HCT116 (cell line): ENCODE measurements around the gene AGAP1. TPM values are rescaled to one million over a fixed set of nuclear protein-coding genes. Genes with fewer than 3 reads are reported as not detected.

Experiments used
- ATAC-seq: fragments of 200-7000 bp; cut with Tn5 transposase; 2 replicates; pipeline ENCODE4 v1.9.1; 2020; ENCODE audit warnings: mild to moderate bottlenecking, moderate library complexity
- BruUV-seq: library from RNA; stranded (reverse); fragments of 400-500 nt; replicated peaks from 2 replicates; lab custom pipeline; 2021; lab: Mats Ljungman, UMichigan
- CTCF ChIA-PET: fragments of 300-600 bp; sonication (Branson Sonifier 250); formaldehyde crosslinking; loops from one replicate; lab custom pipeline; 2021; ENCODE audit warnings: antibody characterized with exemption; lab: Charles Lee
- POLR2A ChIA-PET: fragments of 300-600, 350-600 bp; sonication (Branson Sonifier 250); formaldehyde crosslinking; loops from one replicate; lab custom pipeline; 2021; ENCODE audit warnings: antibody characterized with exemption; lab: Charles Lee
- RAD21 ChIA-PET, 2 experiments: fragments of 300-600 bp; sonication (Branson Sonifier 250); formaldehyde crosslinking; loops; one replicate each; lab custom pipeline; 2023; ENCODE audit warnings: low total read pairs in 2 of 2; ENCODE audit not compliant: uncharacterized antibody in 2 of 2, unreplicated experiment in 2 of 2, low non-redundant PET in 1 of 2; lab: Charles Lee
- DNase-seq: peaks from one replicate; pipeline ENCODE4 v3.0.0-alpha.2; 2010; ENCODE audit warnings: low read depth, low spot score
- H2AFZ ChIP-seq: fragments of 200-600 bp; shearing (Covaris generic), sonication (generic); 2 replicates; pipeline ENCODE4 v1.6.1; 2017; ENCODE audit warnings: low read depth, mixed run types, mixed read lengths, antibody characterized with exemption, low read length; ENCODE audit not compliant: poor library complexity, severe bottlenecking
- H3K27ac ChIP-seq: 2 replicates; pipeline ENCODE4 v1.5.1; 2012; ENCODE audit warnings: low read depth, low read length
- H3K27me3 ChIP-seq: fragments of 200-600 bp; sonication (generic); 2 replicates; pipeline ENCODE4 v1.6.1; 2016; ENCODE audit warnings: mixed run types, low read length, mixed read lengths; ENCODE audit not compliant: insufficient read depth
- H3K36me3 ChIP-seq, 2 experiments: fragments of 200-500 bp in 1 of 2; fragments of 200-600 bp in 1 of 2; sonication (Bioruptor generic) in 1 of 2; sonication (generic) in 1 of 2; 2 replicates each; pipeline versions ENCODE4 v1.5.1 to v1.6.1; 2014 to 2016; ENCODE audit warnings: low read length in 2 of 2, inconsistent platforms in 1 of 2, mixed read lengths in 1 of 2, mixed run types in 1 of 2; ENCODE audit not compliant: insufficient read depth in 2 of 2, control insufficient read depth in 1 of 2
- H3K4me1 ChIP-seq, 2 experiments: fragments of 200-600 bp in 1 of 2; sonication (generic) in 1 of 2; 2 replicates each; pipeline versions ENCODE4 v1.5.1 to v1.6.1; 2012 to 2017; ENCODE audit warnings: low read length in 2 of 2, inconsistent platforms in 1 of 2, mild to moderate bottlenecking in 1 of 2, mixed read lengths in 1 of 2, mixed run types in 1 of 2, moderate library complexity in 1 of 2; ENCODE audit not compliant: insufficient read depth in 2 of 2, control insufficient read depth in 1 of 2
- H3K4me2 ChIP-seq: fragments of 200-600 bp; sonication (generic); 2 replicates; pipeline ENCODE4 v1.6.1; 2017; ENCODE audit warnings: mixed run types, low read length, mixed read lengths
- H3K4me3 ChIP-seq, 2 experiments: fragments of 200-600 bp in 1 of 2; sonication (generic) in 1 of 2; replicated peaks in 1 of 2; 2 replicates each; pipeline ENCODE4 v1.5.1; 2011 to 2016; ENCODE audit warnings: low read length in 2 of 2, control low read depth in 1 of 2, low read depth in 1 of 2, mild to moderate bottlenecking in 1 of 2, mixed read lengths in 1 of 2, mixed run types in 1 of 2
- H3K79me2 ChIP-seq: fragments of 200-600 bp; sonication (generic); 2 replicates; pipeline ENCODE4 v1.6.1; 2017; ENCODE audit warnings: mild to moderate bottlenecking, mixed run types, low read length, moderate library complexity, mixed read lengths; ENCODE audit not compliant: insufficient read depth
- H3K9ac ChIP-seq: fragments of 200-600 bp; sonication (generic); 2 replicates; pipeline ENCODE4 v1.6.1; 2016; ENCODE audit warnings: low read length, mixed read lengths
- H3K9me2 ChIP-seq: fragments of 200-600 bp; sonication (generic), shearing (Covaris generic); 2 replicates; pipeline ENCODE4 v1.6.1; 2017; ENCODE audit warnings: mixed run types, mild to moderate bottlenecking, moderate library complexity; ENCODE audit not compliant: insufficient read depth
- H3K9me3 ChIP-seq, 2 experiments: fragments of 200-500 bp in 1 of 2; fragments of 200-600 bp in 1 of 2; sonication (Bioruptor generic) in 1 of 2; sonication (generic) in 1 of 2; 2 replicates each; pipeline ENCODE4 v1.6.1; 2014 to 2017; ENCODE audit warnings: low read length in 2 of 2, mixed read lengths in 2 of 2, inconsistent platforms in 1 of 2, low read depth in 1 of 2, mild to moderate bottlenecking in 1 of 2, mixed run types in 1 of 2, moderate library complexity in 1 of 2; ENCODE audit not compliant: control insufficient read depth in 1 of 2, insufficient read depth in 1 of 2
- H4K20me1 ChIP-seq: fragments of 200-600 bp; sonication (generic), shearing (Covaris generic); 2 replicates; pipeline ENCODE4 v1.6.1; 2017; ENCODE audit warnings: mixed run types, mild to moderate bottlenecking, moderate library complexity; ENCODE audit not compliant: insufficient read depth
- ATF3 ChIP-seq: IDR thresholded peaks from 2 replicates; pipeline ENCODE4 v1.6.1; 2012
- CBX3 ChIP-seq: IDR thresholded peaks from 2 replicates; pipeline ENCODE4 v1.6.1; 2012; ENCODE audit warnings: low read depth
- CEBPB ChIP-seq: IDR thresholded peaks from 2 replicates; pipeline ENCODE4 v1.6.1; 2012; ENCODE audit warnings: low read depth
- EGR1 ChIP-seq: IDR thresholded peaks from 2 replicates; pipeline ENCODE4 v1.6.1; 2012; ENCODE audit warnings: low read depth
- ELF1 ChIP-seq: IDR thresholded peaks from 2 replicates; pipeline ENCODE4 v1.6.1; 2012; ENCODE audit warnings: low read depth, borderline replicate concordance
- EZH2 ChIP-seq: fragments of 200-600 bp; sonication (generic); IDR thresholded peaks from 2 replicates; pipeline ENCODE4 v1.6.1; 2017; ENCODE audit warnings: antibody characterized with exemption, mixed run types
- FOSL1 ChIP-seq: IDR thresholded peaks from 2 replicates; pipeline ENCODE4 v1.6.1; 2012; ENCODE audit warnings: low read depth
- JUND ChIP-seq: IDR thresholded peaks from 2 replicates; pipeline ENCODE4 v1.6.1; 2012
- MAX ChIP-seq: IDR thresholded peaks from 2 replicates; pipeline ENCODE4 v1.6.1; 2012
- POLR2A ChIP-seq: IDR thresholded peaks from 2 replicates; pipeline ENCODE4 v1.7.0; 2011; ENCODE audit warnings: borderline replicate concordance; ENCODE audit not compliant: insufficient read depth, insufficient read length; ENCODE audit errors: extremely low read depth
- POLR2AphosphoS5 ChIP-seq: IDR thresholded peaks from 2 replicates; pipeline ENCODE4 v1.6.1; 2011; ENCODE audit warnings: mild to moderate bottlenecking, low read depth, low read length, moderate library complexity
- RAD21 ChIP-seq: IDR thresholded peaks from 2 replicates; pipeline ENCODE4 v1.6.1; 2012; ENCODE audit warnings: low read depth, mild to moderate bottlenecking
- SIN3A ChIP-seq: IDR thresholded peaks from 2 replicates; pipeline ENCODE4 v1.6.1; 2012; ENCODE audit warnings: low read depth
- SP1 ChIP-seq: IDR thresholded peaks from 2 replicates; pipeline ENCODE4 v1.6.1; 2012; ENCODE audit warnings: low read depth
- TCF7L2 ChIP-seq: IDR thresholded peaks from 2 replicates; pipeline ENCODE4 v1.7.0; 2011; ENCODE audit warnings: borderline replicate concordance, inconsistent platforms; ENCODE audit not compliant: insufficient read depth, insufficient read length; ENCODE audit errors: extremely low read depth
- YY1 ChIP-seq: IDR thresholded peaks from 2 replicates; pipeline ENCODE4 v1.6.1; 2011; ENCODE audit warnings: low read length, low read depth, moderate library complexity, mild to moderate bottlenecking; ENCODE audit not compliant: insufficient replicate concordance; ENCODE audit errors: extremely low read depth
- ZBTB33 ChIP-seq: IDR thresholded peaks from 2 replicates; pipeline ENCODE4 v1.6.1; 2011; ENCODE audit warnings: mild to moderate bottlenecking, low read length, moderate library complexity; ENCODE audit not compliant: insufficient replicate concordance; ENCODE audit errors: extremely low read depth
- intact Hi-C: fragments of 100-400 bp; cut with micrococcal nuclease; formaldehyde crosslinking; loops from 2 replicates; pipeline ENCODE4 v1.10.0; 2022
- total RNA-seq: library from RNA; stranded (reverse); gene quantifications from one replicate; pipeline ENCODE4 v1.2.1, GENCODE V29; 2021; ENCODE audit not compliant: unreplicated experiment

Gene AGAP1
- total RNA-seq, 1 experiment from 2014 or later: 43.8 TPM

- H3K27ac ChIP-seq: no peak overlapping the region
- no peaks in the 10 kb centered on the region for H3K36me3 ChIP-seq
- no peaks in the 10 kb centered on the region for H3K27me3 ChIP-seq
- intact Hi-C loops: no loop called here
- no peak for TF ChIP-seq CEBPB
- no peak for TF ChIP-seq EGR1
- TF ChIP-seq MAX: no peak
- no peak for TF ChIP-seq FOSL1
- TF ChIP-seq POLR2AphosphoS5: no peak
- no peak for TF ChIP-seq SP1
- no peak for TF ChIP-seq EZH2
- TF ChIP-seq SIN3A: no peak
- TF ChIP-seq RAD21: no peak
- no peak for TF ChIP-seq ZBTB33
- TF ChIP-seq JUND: no peak
- TF ChIP-seq ELF1: no peak
- no peak for TF ChIP-seq POLR2A
- no peak for TF ChIP-seq ATF3
- TF ChIP-seq YY1: no peak
- TF ChIP-seq TCF7L2: no peak
- TF ChIP-seq CBX3: no peak
- H3K4me3 ChIP-seq: no peak overlapping the region
- peaks cover 14% of the 10 kb centered on the region; the same call in 1 of the 2 replicates for H3K79me2 ChIP-seq
- DNase-seq: no peak
- no peaks in the 10 kb centered on the region for H3K9me3 ChIP-seq
- no peaks in the 10 kb centered on the region for H3K4me1 ChIP-seq
- H4K20me1 ChIP-seq: no peaks in the 10 kb centered on the region
- POLR2A ChIA-PET: no interaction called here
- CTCF ChIA-PET: no interaction called here
- RAD21 ChIA-PET: no interaction called here
- no peak overlapping the region for H2AFZ ChIP-seq
- H3K4me2 ChIP-seq: no peak overlapping the region
- ATAC-seq: no peak
- no peaks in the 10 kb centered on the region for H3K9me2 ChIP-seq
- no TSS peak for BruUV-seq
- H3K9ac ChIP-seq: no peak overlapping the region
These were observed 243.6 kb downstream of the AGAP1 start for GRCh38 chr2:235737396-235737795.
